ENCODE measurements around the gene DPYD.
A peak's percentile ranks its signal among the peaks of the same experiment; 100 is the strongest.

Gene DPYD

DNA sequence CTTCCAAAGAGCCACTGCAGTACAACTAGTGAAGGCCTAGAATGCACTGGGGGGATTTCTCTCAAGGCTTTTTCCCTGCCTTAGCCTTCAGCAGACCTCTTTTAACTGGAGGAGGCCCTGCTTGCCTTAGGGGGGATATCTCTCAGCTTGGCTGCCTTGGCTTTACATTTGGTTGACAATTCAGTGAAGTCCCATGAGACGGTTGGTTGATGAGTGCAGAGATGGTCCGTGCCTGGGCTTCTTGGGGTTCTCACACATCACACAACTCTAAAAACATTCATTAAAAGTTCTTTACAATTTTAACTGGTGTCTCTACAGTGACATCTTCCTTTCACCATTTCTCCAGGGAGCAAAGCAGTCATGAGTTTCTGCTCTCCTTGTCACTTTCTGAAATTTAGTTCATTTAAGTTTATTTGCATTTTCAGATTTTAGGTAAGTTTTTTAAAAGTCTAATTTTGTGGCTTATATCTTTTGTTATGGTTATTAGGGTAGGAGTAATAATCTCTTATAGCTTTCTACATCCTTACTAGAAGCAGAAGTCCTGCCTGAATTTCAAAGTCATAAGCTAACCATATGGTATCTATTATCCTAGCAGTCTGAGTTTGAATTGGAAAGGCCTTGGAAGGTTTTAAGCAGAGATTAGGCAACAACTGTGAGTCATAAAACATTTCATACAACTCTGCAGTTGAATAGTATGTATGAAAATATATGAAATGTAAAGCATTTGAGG is 487.6 kb downstream of the DPYD start:
- H3K27ac ChIP-seq (ENCODE audit: low read depth, low read length): peak overlapping the region; percentile 31; the same call in 1 of the 2 replicates
- no peaks in the 10 kb centered on the region for H3K79me2 ChIP-seq (ENCODE audit: control insufficient read depth, insufficient read depth, low read length, unreplicated experiment)
- H2AFZ ChIP-seq (ENCODE audit: low read length, unreplicated experiment): no peak overlapping the region
- H3K27me3 ChIP-seq (ENCODE audit: insufficient read depth, low read length): no peaks in the 10 kb centered on the region
- H3K36me3 ChIP-seq (ENCODE audit: insufficient read depth, low read length): no peaks in the 10 kb centered on the region
- H3K4me3 ChIP-seq (ENCODE audit: low read depth, low read length): 0 out of 2 replicates have a peak overlapping the region, but pooled peaks have one; percentile 27
- H3K4me1 ChIP-seq (ENCODE audit: control insufficient read depth, insufficient read depth, low read length, unreplicated experiment): peaks cover 17% of the 10 kb centered on the region

DNA sequence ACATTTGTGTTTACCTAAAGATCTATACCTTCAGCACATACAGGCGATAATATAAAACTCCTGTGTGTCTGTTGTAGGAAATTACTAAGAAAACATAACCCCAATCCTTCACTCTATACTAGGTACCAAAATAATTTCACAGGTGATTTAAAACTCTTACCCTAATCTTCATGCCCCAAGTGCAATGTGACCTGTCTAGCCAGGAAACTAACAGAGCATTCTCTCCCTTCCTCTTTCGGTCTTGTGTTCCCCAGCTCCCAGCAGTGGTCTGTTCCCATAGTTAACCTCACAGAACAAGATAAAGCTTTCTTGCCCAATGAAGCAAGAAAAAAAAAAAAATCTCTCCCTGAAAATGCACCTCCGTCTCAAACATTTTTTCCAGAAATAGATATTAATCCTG is 493.5 kb downstream of the DPYD start:
- H2AFZ ChIP-seq (ENCODE audit: low read length, unreplicated experiment): no peak overlapping the region
- H3K36me3 ChIP-seq (ENCODE audit: insufficient read depth, low read length): no peaks in the 10 kb centered on the region
- H3K27ac ChIP-seq (ENCODE audit: low read depth, low read length): no peak overlapping the region
- no peaks in the 10 kb centered on the region for H3K79me2 ChIP-seq (ENCODE audit: control insufficient read depth, insufficient read depth, low read length, unreplicated experiment)
- H3K4me1 ChIP-seq (ENCODE audit: control insufficient read depth, insufficient read depth, low read length, unreplicated experiment): no peaks in the 10 kb centered on the region
- no peak overlapping the region for H3K4me3 ChIP-seq (ENCODE audit: low read depth, low read length)
- no peaks in the 10 kb centered on the region for H3K27me3 ChIP-seq (ENCODE audit: insufficient read depth, low read length)

DNA sequence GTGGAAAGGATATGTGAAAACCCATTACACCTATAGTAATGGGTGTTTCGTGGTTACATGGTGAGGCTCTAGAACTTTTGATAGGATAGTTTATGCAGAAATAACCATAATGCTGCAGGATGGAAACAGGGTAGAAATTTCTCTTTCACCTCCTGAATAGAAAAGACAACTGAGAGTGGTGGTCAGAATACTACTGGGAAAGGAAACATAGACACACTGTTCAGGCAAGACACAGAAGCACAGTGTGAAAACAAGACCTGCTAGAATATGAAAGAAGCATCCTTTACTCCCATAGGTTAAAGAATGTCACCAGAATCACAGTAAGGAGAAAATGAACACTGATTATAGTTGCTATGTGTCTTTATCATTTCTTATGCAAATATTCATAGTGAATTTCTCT is 496.6 kb downstream of the DPYD start:
- Histone ChIP-seq H3K27ac (ENCODE audit: low read depth, low read length) (no peak overlapping the region), H3K4me3 (ENCODE audit: low read depth, low read length) (no peak overlapping the region), H3K4me1 (ENCODE audit: control insufficient read depth, insufficient read depth, low read length, unreplicated experiment) (no peaks in the 10 kb centered on the region), H3K79me2 (ENCODE audit: control insufficient read depth, insufficient read depth, low read length, unreplicated experiment) (no peaks in the 10 kb centered on the region), H3K36me3 (ENCODE audit: insufficient read depth, low read length) (no peaks in the 10 kb centered on the region), H2AFZ (ENCODE audit: low read length, unreplicated experiment) (no peak overlapping the region), H3K27me3 (ENCODE audit: insufficient read depth, low read length) (no peaks in the 10 kb centered on the region)

DNA sequence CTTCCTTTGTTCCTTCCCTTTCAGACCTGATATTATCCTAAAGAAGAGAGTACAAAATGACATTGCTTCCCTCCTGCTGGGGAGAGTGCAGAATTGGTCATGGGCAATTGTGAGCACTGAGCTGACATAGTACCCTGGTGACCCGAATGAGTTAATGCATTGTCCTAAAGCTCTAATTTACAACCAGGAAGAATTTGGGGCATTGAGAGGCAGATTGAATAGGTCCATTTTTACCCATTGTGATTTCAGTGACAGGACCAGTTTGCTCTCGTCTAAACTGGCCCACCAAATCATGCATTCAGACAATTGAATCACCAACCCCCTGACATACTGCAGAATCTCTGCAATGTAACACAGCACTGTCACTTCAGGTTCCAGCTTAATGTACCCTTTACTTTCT is 497.4 kb downstream of the DPYD start:
- no peaks in the 10 kb centered on the region for H3K4me1 ChIP-seq (ENCODE audit: control insufficient read depth, insufficient read depth, low read length, unreplicated experiment)
- H2AFZ ChIP-seq (ENCODE audit: low read length, unreplicated experiment): no peak overlapping the region
- H3K4me3 ChIP-seq (ENCODE audit: low read depth, low read length): no peak overlapping the region
- no peaks in the 10 kb centered on the region for H3K79me2 ChIP-seq (ENCODE audit: control insufficient read depth, insufficient read depth, low read length, unreplicated experiment)
- H3K36me3 ChIP-seq (ENCODE audit: insufficient read depth, low read length): no peaks in the 10 kb centered on the region
- no peak overlapping the region for H3K27ac ChIP-seq (ENCODE audit: low read depth, low read length)
- H3K27me3 ChIP-seq (ENCODE audit: insufficient read depth, low read length): no peaks in the 10 kb centered on the region

DNA sequence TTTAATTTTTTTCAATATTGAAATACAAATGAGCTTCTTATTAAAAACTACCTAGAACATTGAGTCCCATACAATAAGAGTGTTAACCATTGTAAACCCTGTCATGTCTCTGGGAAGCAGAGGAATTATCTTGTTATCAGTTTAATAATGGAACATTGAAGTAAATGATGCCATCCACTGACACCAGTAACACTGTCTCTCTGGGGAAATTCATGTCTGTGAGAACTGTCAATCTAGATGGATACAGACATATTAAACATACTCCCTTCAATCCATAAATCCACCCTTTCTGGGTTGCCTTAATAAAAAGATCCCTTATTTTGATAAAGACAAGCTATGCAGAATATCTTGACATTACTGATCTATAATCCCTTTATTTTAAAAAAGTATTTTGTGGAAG is 503.2 kb downstream of the DPYD start:
- Histone ChIP-seq H3K27ac (ENCODE audit: low read depth, low read length) (no peak overlapping the region), H3K4me1 (ENCODE audit: control insufficient read depth, insufficient read depth, low read length, unreplicated experiment) (no peaks in the 10 kb centered on the region), H2AFZ (ENCODE audit: low read length, unreplicated experiment) (no peak overlapping the region), H3K27me3 (ENCODE audit: insufficient read depth, low read length) (no peaks in the 10 kb centered on the region), H3K4me3 (ENCODE audit: low read depth, low read length) (no peak overlapping the region), H3K36me3 (ENCODE audit: insufficient read depth, low read length) (no peaks in the 10 kb centered on the region), H3K79me2 (ENCODE audit: control insufficient read depth, insufficient read depth, low read length, unreplicated experiment) (no peaks in the 10 kb centered on the region)

DNA sequence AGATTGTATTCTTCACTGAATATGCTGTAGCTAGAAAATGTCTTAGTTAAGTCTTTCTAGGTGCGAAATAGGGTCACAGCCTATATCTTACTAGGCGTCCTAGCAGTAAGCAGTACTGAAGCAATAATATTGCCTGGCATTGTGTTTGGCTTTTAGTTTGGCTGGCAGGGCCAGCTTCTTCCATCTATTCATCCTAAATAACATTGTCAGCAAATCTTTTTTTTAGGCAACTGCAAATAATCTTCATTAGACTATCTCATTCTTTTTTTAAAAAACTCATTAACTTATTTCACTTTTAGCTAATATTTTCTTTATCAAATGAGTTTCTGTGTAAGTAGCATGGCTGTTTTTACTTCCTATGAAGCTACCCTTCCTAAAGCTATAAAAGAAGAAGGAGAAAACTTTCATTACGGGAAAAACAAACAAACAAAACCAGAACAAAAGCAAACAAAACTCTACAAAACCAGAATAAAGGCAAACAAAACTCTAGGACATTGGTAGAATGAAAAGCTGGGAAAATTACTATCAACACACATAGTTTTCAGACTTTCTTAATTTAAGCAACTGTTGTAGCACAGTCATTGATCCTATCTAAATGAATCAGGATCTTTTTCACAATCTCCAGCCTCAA is 506.0 kb downstream of the DPYD start:
- Histone ChIP-seq H3K79me2 (ENCODE audit: control insufficient read depth, insufficient read depth, low read length, unreplicated experiment) (no peaks in the 10 kb centered on the region), H3K36me3 (ENCODE audit: insufficient read depth, low read length) (no peaks in the 10 kb centered on the region), H3K27ac (ENCODE audit: low read depth, low read length) (no peak overlapping the region), H2AFZ (ENCODE audit: low read length, unreplicated experiment) (no peak overlapping the region), H3K27me3 (ENCODE audit: insufficient read depth, low read length) (no peaks in the 10 kb centered on the region), H3K4me3 (ENCODE audit: low read depth, low read length) (no peak overlapping the region), H3K4me1 (ENCODE audit: control insufficient read depth, insufficient read depth, low read length, unreplicated experiment) (no peaks in the 10 kb centered on the region)

DNA sequence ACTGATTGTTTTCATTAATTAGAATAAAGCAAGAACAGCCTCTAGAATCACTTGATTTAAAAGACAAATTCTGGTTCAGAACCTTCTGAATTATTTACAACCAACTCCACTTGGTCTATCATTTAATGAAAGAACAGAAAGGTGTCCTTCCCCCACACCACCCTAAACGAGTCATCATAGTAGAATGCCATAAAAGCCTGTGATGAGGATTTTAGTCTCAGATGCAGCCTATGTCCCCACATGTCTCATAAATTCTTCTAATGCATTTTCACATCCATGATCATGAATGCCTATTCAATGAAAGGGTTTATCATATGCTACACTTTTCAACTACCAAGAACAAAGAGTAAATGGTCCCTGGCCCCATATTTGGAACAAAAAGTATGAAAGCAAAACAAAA is 508.1 kb downstream of the DPYD start:
- Histone ChIP-seq H3K27me3 (ENCODE audit: insufficient read depth, low read length) (no peaks in the 10 kb centered on the region), H3K36me3 (ENCODE audit: insufficient read depth, low read length) (no peaks in the 10 kb centered on the region; the same call in 1 of the 2 replicates), H3K4me1 (ENCODE audit: control insufficient read depth, insufficient read depth, low read length, unreplicated experiment) (no peaks in the 10 kb centered on the region), H3K4me3 (ENCODE audit: low read depth, low read length) (no peak overlapping the region), H3K79me2 (ENCODE audit: control insufficient read depth, insufficient read depth, low read length, unreplicated experiment) (no peaks in the 10 kb centered on the region), H3K27ac (ENCODE audit: low read depth, low read length) (no peak overlapping the region), H2AFZ (ENCODE audit: low read length, unreplicated experiment) (no peak overlapping the region)

DNA sequence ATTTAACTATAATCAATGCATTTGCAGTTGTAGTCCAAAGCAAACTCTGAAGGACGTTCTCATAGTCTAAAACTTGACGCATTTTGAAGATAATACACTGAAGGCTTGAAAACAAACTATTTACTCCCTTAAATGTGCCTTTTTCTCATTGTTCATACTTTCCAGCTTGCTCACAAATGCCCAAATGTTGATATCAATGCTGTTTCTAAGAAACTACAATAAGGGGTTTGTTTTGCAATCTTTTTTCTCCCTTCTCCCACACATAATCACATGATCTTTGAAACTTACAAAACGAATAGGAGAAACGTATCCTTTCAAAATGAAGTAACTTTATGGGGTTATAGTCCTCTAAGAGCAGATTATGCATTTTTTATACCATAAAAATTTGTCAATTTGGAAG is 508.7 kb downstream of the DPYD start:
- Histone ChIP-seq H3K36me3 (ENCODE audit: insufficient read depth, low read length) (no peaks in the 10 kb centered on the region; the same call in 1 of the 2 replicates), H3K79me2 (ENCODE audit: control insufficient read depth, insufficient read depth, low read length, unreplicated experiment) (no peaks in the 10 kb centered on the region), H2AFZ (ENCODE audit: low read length, unreplicated experiment) (no peak overlapping the region), H3K27me3 (ENCODE audit: insufficient read depth, low read length) (no peaks in the 10 kb centered on the region), H3K4me1 (ENCODE audit: control insufficient read depth, insufficient read depth, low read length, unreplicated experiment) (no peaks in the 10 kb centered on the region), H3K27ac (ENCODE audit: low read depth, low read length) (no peak overlapping the region), H3K4me3 (ENCODE audit: low read depth, low read length) (no peak overlapping the region)

DNA sequence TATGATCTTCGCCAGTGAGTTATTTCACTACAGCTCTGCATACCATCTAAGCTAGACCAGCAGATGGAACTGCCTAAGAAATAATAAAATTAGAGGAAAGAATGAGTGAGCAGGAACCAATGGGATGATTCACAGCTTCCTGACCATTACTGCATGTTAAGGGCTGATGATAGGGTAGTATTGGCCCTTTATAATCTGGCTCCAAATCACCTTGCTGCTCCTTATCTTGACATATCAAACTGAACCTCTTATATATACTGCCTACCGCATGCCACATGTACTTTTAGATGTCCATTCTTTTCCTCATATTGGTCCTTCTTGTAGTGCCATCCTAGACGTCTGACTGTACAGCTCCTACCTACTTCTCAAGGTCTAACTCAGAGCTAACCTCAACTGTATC is 524.4 kb downstream of the DPYD start:
- Histone ChIP-seq H3K4me3 (ENCODE audit: low read depth, low read length) (no peak overlapping the region), H3K27ac (ENCODE audit: low read depth, low read length) (no peak overlapping the region), H3K27me3 (ENCODE audit: insufficient read depth, low read length) (no peaks in the 10 kb centered on the region), H3K79me2 (ENCODE audit: control insufficient read depth, insufficient read depth, low read length, unreplicated experiment) (no peaks in the 10 kb centered on the region), H2AFZ (ENCODE audit: low read length, unreplicated experiment) (no peak overlapping the region), H3K4me1 (ENCODE audit: control insufficient read depth, insufficient read depth, low read length, unreplicated experiment) (no peaks in the 10 kb centered on the region), H3K36me3 (ENCODE audit: insufficient read depth, low read length) (peaks cover 3% of the 10 kb centered on the region; the same call in 1 of the 2 replicates)

DNA sequence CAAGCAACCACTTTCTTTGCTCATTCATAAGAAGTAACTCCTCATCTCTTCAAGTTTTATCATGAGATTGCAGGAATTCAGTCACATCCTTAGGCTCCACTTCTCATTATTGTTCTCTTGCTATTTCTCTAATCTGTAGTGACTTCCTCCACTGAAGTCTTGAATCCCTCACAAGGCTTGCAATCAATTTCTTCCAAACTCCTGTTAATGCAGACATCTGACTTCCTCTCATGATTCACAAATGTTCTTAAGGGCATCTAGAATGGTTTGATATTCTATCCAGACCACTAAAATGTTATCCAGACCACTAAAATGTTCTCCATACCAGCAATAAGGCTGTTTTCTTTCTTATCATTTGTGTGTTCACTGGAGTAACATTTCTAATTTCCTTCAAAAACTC is 528.1 kb downstream of the DPYD start:
- Histone ChIP-seq H3K4me3 (ENCODE audit: low read depth, low read length) (no peak overlapping the region), H3K79me2 (ENCODE audit: control insufficient read depth, insufficient read depth, low read length, unreplicated experiment) (no peaks in the 10 kb centered on the region), H3K27ac (ENCODE audit: low read depth, low read length) (no peak overlapping the region), H3K27me3 (ENCODE audit: insufficient read depth, low read length) (no peaks in the 10 kb centered on the region), H3K4me1 (ENCODE audit: control insufficient read depth, insufficient read depth, low read length, unreplicated experiment) (no peaks in the 10 kb centered on the region), H2AFZ (ENCODE audit: low read length, unreplicated experiment) (no peak overlapping the region), H3K36me3 (ENCODE audit: insufficient read depth, low read length) (peaks cover 3% of the 10 kb centered on the region; the same call in 1 of the 2 replicates)

Measured in ACC112 (cell line).